Measurements from ENCODE around the gene MED15. TPM values are rescaled to one million over a fixed set of nuclear protein-coding genes. Genes with fewer than 3 reads are reported as not detected.
"Not testable (repeated sequence)": the region's sequence is repeated elsewhere in the genome, so short reads cannot be mapped to it uniquely, and the experiment has no call there.

The MED15 gene
- total RNA-seq, 1 donor from 2014 or later, result 24.2 TPM

- DNase-seq, result no peak
These were observed 25.9 kb downstream of the MED15 start for GRCh38 chr22:20533095-20533878.

- DNase-seq, result no peak
These were observed 26.5 kb downstream of the MED15 start for GRCh38 chr22:20533879-20534265.

GRCh38 chr22:20536590-20537324, 29.3 kb downstream of the MED15 start:
- DNase-seq, result no peak

- no peak for DNase-seq
These were observed 29.9 kb downstream of the MED15 start for GRCh38 chr22:20537325-20537756.

- DNase-seq, result no peak
These were observed 30.6 kb downstream of the MED15 start for GRCh38 chr22:20537983-20538382.

- DNase-seq, result not testable (repeated sequence)
These were observed 31.5 kb downstream of the MED15 start for GRCh38 chr22:20538875-20539274.

- no peak for DNase-seq
These were observed 34.6 kb downstream of the MED15 start for GRCh38 chr22:20542055-20542454.

GRCh38 chr22:20542736-20543135, 35.3 kb downstream of the MED15 start:
- DNase-seq, result no peak

GRCh38 chr22:20545318-20545634, 37.9 kb downstream of the MED15 start:
- DNase-seq, result not testable (repeated sequence)

- no peak for DNase-seq
These were observed 38.5 kb downstream of the MED15 start for GRCh38 chr22:20545681-20546521.

GRCh38 chr22:20546541-20546950, 39.1 kb downstream of the MED15 start:
- no peak for DNase-seq

- DNase-seq, result no peak
These were observed 39.6 kb downstream of the MED15 start for GRCh38 chr22:20547029-20547428.

GRCh38 chr22:20548806-20549205, 41.4 kb downstream of the MED15 start:
- DNase-seq, result no peak

- DNase-seq, result no peak
These were observed 41.9 kb downstream of the MED15 start for GRCh38 chr22:20549232-20549841.

GRCh38 chr22:20550057-20550817, 42.8 kb downstream of the MED15 start:
- no peak for DNase-seq

GRCh38 chr22:20550851-20551744, 43.7 kb downstream of the MED15 start:
- no peak for DNase-seq

GRCh38 chr22:20551805-20552442, 44.5 kb downstream of the MED15 start:
- no peak for DNase-seq

- peak; percentile 32 for DNase-seq
These were observed 45.3 kb downstream of the MED15 start for GRCh38 chr22:20552443-20553401.
